ENCODE data around the gene ARID3C. TPM values are rescaled to one million over a fixed set of nuclear protein-coding genes. Genes with fewer than 3 reads are reported as not detected.

ARID3C gene
- total RNA-seq, 1 experiment from 2014 or later: 0.42 TPM

GRCh38 chr9:34610434-34611206, 18.2 kb downstream of the ARID3C start:
- H3K4me2 ChIP-seq (ENCODE audit: low read length): peak overlapping the region; percentile 91
- H3K9me2 ChIP-seq (ENCODE audit: insufficient read depth): no peaks in the 10 kb centered on the region
- 0 out of 4 replicates have a peak, but pooled peaks cover 0 to 3% of the 10 kb centered on the region in 2 experiments for H3K36me3 ChIP-seq (ENCODE audit: control insufficient read depth in 1 of 2, insufficient read depth in 2 of 2, low read length in 2 of 2)
- intact Hi-C loops (cut with micrococcal nuclease): no loop called here
- H3K4me1 ChIP-seq (ENCODE audit: control insufficient read depth in 1 of 2, insufficient read depth in 2 of 2, low read length in 2 of 2): peaks cover 5 to 32% of the 10 kb centered on the region in 2 experiments
- H4K20me1 ChIP-seq (ENCODE audit: insufficient read depth): no peaks in the 10 kb centered on the region
- H3K9me3 ChIP-seq (ENCODE audit: control insufficient read depth in 1 of 2, insufficient read depth in 1 of 2, low read depth in 1 of 2, low read length in 2 of 2): no peaks in the 10 kb centered on the region
- DNase-seq (ENCODE audit: low read depth, low spot score) (no peak), ATAC-seq (no peak)
- no peak overlapping the region for H2AFZ ChIP-seq (ENCODE audit: low read depth, low read length, poor library complexity, severe bottlenecking)
- H3K27me3 ChIP-seq (ENCODE audit: insufficient read depth, low read length): no peaks in the 10 kb centered on the region
- peak overlapping the region; percentile 87 to 95 for H3K4me3 ChIP-seq (replicated peaks in 1 of 2; ENCODE audit: low read depth in 1 of 2, low read length in 2 of 2)
- RAD21 ChIA-PET (ENCODE audit: low non-redundant PET in 1 of 2, low total read pairs in 2 of 2, uncharacterized antibody in 2 of 2, unreplicated experiment in 2 of 2): interaction anchor here in 1 of 2 experiments (0.6 kb wide), 1 partner anchor 24 kb away, joined by 3 read pairs; no protein-coding TSS in a partner anchor
- CTCF ChIA-PET: no interaction called here
- H3K79me2 ChIP-seq (ENCODE audit: insufficient read depth, low read length): peaks cover 15% of the 10 kb centered on the region
- H3K9ac ChIP-seq (ENCODE audit: low read length): peak overlapping the region; percentile 90
- BruUV-seq (replicated peaks): no TSS peak
- TF ChIP-seq ZFX (IDR thresholded peaks at IDR 0.05): no peak
- TF ChIP-seq SRF (IDR thresholded peaks at IDR 0.05; ENCODE audit: low read depth): peak; percentile 37; the same call in 1 of the 2 replicates
- POLR2A ChIA-PET: interaction anchor here (1.0 kb wide), 1 partner anchor 10 kb away, joined by 3 read pairs; no protein-coding TSS in a partner anchor
- peak overlapping the region; percentile 82; the same call in 1 of the 2 replicates for H3K27ac ChIP-seq (ENCODE audit: low read depth, low read length)

GRCh38 chr9:34607331-34607730, 21.5 kb downstream of the ARID3C start:
- Histone ChIP-seq H3K27ac (ENCODE audit: low read depth, low read length) (no peak overlapping the region), H3K79me2 (ENCODE audit: insufficient read depth, low read length) (peaks cover 15% of the 10 kb centered on the region), H3K9me3 (ENCODE audit: control insufficient read depth in 1 of 2, insufficient read depth in 1 of 2, low read depth in 1 of 2, low read length in 2 of 2) (no peaks in the 10 kb centered on the region), H3K9me2 (ENCODE audit: insufficient read depth) (no peaks in the 10 kb centered on the region), H3K9ac (ENCODE audit: low read length) (no peak overlapping the region), H2AFZ (ENCODE audit: low read depth, low read length, poor library complexity, severe bottlenecking) (no peak overlapping the region), H3K4me1 (ENCODE audit: control insufficient read depth in 1 of 2, insufficient read depth in 2 of 2, low read length in 2 of 2) (peaks cover 0 to 23% of the 10 kb centered on the region in 2 experiments; a peak in 2 of 4 replicates), H4K20me1 (ENCODE audit: insufficient read depth) (no peaks in the 10 kb centered on the region), H3K4me2 (ENCODE audit: low read length) (no peak overlapping the region), H3K36me3 (ENCODE audit: control insufficient read depth in 1 of 2, insufficient read depth in 2 of 2, low read length in 2 of 2) (no peaks in the 10 kb centered on the region), H3K4me3 (replicated peaks in 1 of 2; ENCODE audit: low read depth in 1 of 2, low read length in 2 of 2) (no peak overlapping the region), H3K27me3 (ENCODE audit: insufficient read depth, low read length) (no peaks in the 10 kb centered on the region)
- ATAC-seq (no peak), DNase-seq (ENCODE audit: low read depth, low spot score) (no peak)
- CTCF ChIA-PET: interaction anchor here (1.8 kb wide), 1 partner anchor 27 kb away, joined by 6 read pairs; no protein-coding TSS in a partner anchor
- POLR2A ChIA-PET: no interaction called here
- BruUV-seq (replicated peaks): no TSS peak
- RAD21 ChIA-PET (ENCODE audit: low non-redundant PET in 1 of 2, low total read pairs in 2 of 2, uncharacterized antibody in 2 of 2, unreplicated experiment in 2 of 2): no interaction called here
- intact Hi-C loops (cut with micrococcal nuclease): loop anchor here (10.0 kb wide), 1 partner anchor 353 kb away; no protein-coding TSS in a partner anchor
- TF ChIP-seq POLR2AphosphoS5 (IDR thresholded peaks at IDR 0.05; ENCODE audit: low read depth, low read length) (no peak), MAX (IDR thresholded peaks at IDR 0.05) (no peak), ZFX (IDR thresholded peaks at IDR 0.05) (no peak), ZNF274 (IDR thresholded peaks at IDR 0.05; ENCODE audit: low read depth, low read length) (no peak), EGR1 (IDR thresholded peaks at IDR 0.05; ENCODE audit: low read depth) (no peak), SP1 (IDR thresholded peaks at IDR 0.05; ENCODE audit: low read depth) (no peak), RAD21 (IDR thresholded peaks at IDR 0.05; ENCODE audit: low read depth) (no peak), CEBPB (IDR thresholded peaks at IDR 0.05; ENCODE audit: low read depth) (no peak), EZH2 (IDR thresholded peaks at IDR 0.05) (no peak), FOSL1 (IDR thresholded peaks at IDR 0.05; ENCODE audit: low read depth) (no peak), YY1 (IDR thresholded peaks at IDR 0.05; ENCODE audit: extremely low read depth, insufficient replicate concordance, low read depth, low read length) (no peak)
- TF ChIP-seq, protein P1, sequence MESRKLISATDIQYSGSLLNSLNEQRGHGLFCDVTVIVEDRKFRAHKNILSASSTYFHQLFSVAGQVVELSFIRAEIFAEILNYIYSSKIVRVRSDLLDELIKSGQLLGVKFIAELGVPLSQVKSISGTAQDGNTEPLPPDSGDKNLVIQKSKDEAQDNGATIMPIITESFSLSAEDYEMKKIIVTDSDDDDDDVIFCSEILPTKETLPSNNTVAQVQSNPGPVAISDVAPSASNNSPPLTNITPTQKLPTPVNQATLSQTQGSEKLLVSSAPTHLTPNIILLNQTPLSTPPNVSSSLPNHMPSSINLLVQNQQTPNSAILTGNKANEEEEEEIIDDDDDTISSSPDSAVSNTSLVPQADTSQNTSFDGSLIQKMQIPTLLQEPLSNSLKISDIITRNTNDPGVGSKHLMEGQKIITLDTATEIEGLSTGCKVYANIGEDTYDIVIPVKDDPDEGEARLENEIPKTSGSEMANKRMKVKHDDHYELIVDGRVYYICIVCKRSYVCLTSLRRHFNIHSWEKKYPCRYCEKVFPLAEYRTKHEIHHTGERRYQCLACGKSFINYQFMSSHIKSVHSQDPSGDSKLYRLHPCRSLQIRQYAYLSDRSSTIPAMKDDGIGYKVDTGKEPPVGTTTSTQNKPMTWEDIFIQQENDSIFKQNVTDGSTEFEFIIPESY (IDR thresholded peaks at IDR 0.05; ENCODE audit: extremely low read depth, insufficient replicate concordance, low read length): no peak

Measured in HCT116 (cell line).